K562 (cell line): ENCODE measurements around the gene ATP6V1G2. TPM values are rescaled to one million over a fixed set of nuclear protein-coding genes. Genes with fewer than 3 reads are reported as not detected.

Source experiments
- BMI1 ChIP-seq: fragments of 150-350 bp; IDR thresholded peaks from 2 replicates; pipeline ENCODE4 v1.6.1; 2014; ENCODE audit warnings: low read length
- HNRNPK ChIP-seq: fragments of 200-400 bp; formaldehyde crosslinking; IDR thresholded peaks from one replicate; pipeline ENCODE4 v1.6.1; 2018; ENCODE audit warnings: mild to moderate bottlenecking, low read depth, low read length; ENCODE audit not compliant: poor library complexity, severe bottlenecking
- KLF6 ChIP-seq: fragments of 250-450 bp; sonication (Bioruptor Pico); IDR thresholded peaks from 2 replicates; pipeline ENCODE4 v1.4.0; 2020; ENCODE audit warnings: mild to moderate bottlenecking, moderate library complexity, borderline replicate concordance
- MED1 ChIP-seq: sonication (generic); formaldehyde crosslinking; IDR thresholded peaks from 2 replicates; pipeline ENCODE4 v1.8.1; 2023; ENCODE audit warnings: missing genetic modification reagents, borderline replicate concordance
- NFIC ChIP-seq: fragments of 450-650 bp; IDR thresholded peaks from 2 replicates; pipeline ENCODE4 v1.6.1; 2017; ENCODE audit warnings: mild to moderate bottlenecking, inconsistent platforms
- NR1H2 ChIP-seq: sonication (generic); formaldehyde crosslinking; IDR thresholded peaks from 2 replicates; pipeline ENCODE4 v1.4.0; 2020; ENCODE audit warnings: mild to moderate bottlenecking, missing genetic modification reagents
- NR2C1 ChIP-seq, 2 experiments: fragments of 450-650 bp; IDR thresholded peaks; 2 replicates each; pipeline ENCODE4 v1.6.1; 2017; ENCODE audit warnings: mild to moderate bottlenecking in 2 of 2, antibody characterized with exemption in 1 of 2, inconsistent platforms in 1 of 2, missing compliant biosample characterization in 1 of 2, missing genetic modification characterization in 1 of 2
- NR3C1 ChIP-seq: sonication (generic); formaldehyde crosslinking; IDR thresholded peaks from 2 replicates; pipeline ENCODE4 v1.8.1; 2022; ENCODE audit warnings: missing genetic modification reagents
- TBL1XR1 ChIP-seq, 2 experiments: IDR thresholded peaks; 2 replicates each; pipeline ENCODE4 v1.6.1; 2012; ENCODE audit warnings: improper control_type of control experiment in 2 of 2, low read length in 2 of 2, mild to moderate bottlenecking in 1 of 2
- U2AF1 ChIP-seq: fragments of 200-400 bp; formaldehyde crosslinking; optimal IDR thresholded peaks from 2 replicates; pipeline ENCODE3; 2017; ENCODE audit warnings: mild to moderate bottlenecking, low read depth, low read length, moderate library complexity
- ZC3H8 ChIP-seq: fragments of 450-650 bp; IDR thresholded peaks from 2 replicates; pipeline ENCODE4 v1.6.1; 2017
- ZFX ChIP-seq: sonication (generic); formaldehyde crosslinking; IDR thresholded peaks from 2 replicates; pipeline ENCODE4 v1.8.0; 2022; ENCODE audit warnings: mild to moderate bottlenecking, missing genetic modification reagents, moderate library complexity
- ZNF174 ChIP-seq: fragments of 250-450 bp; sonication (Bioruptor Pico); IDR thresholded peaks from 2 replicates; pipeline ENCODE4 v1.4.0; 2020; ENCODE audit warnings: mild to moderate bottlenecking
- ZNF197 ChIP-seq: fragments of 200-800 bp; sonication (Bioruptor generic); IDR thresholded peaks from 2 replicates; pipeline ENCODE4 v1.6.1; 2016; ENCODE audit warnings: low read depth, missing genetic modification characterization, missing compliant biosample characterization
- ZNF232 ChIP-seq: sonication (generic); formaldehyde crosslinking; IDR thresholded peaks from 2 replicates; pipeline ENCODE4 v1.8.0; 2022; ENCODE audit warnings: mild to moderate bottlenecking, missing genetic modification reagents
- ZNF551 ChIP-seq: fragments of 250-450 bp; sonication (Bioruptor Pico); IDR thresholded peaks from 2 replicates; pipeline ENCODE4 v1.5.0; 2021; ENCODE audit warnings: mild to moderate bottlenecking, moderate library complexity
- ZNF764 ChIP-seq: fragments of 250-450 bp; sonication (Bioruptor Pico); IDR thresholded peaks from 2 replicates; pipeline ENCODE4 v1.4.0; 2020; ENCODE audit warnings: low read depth, mild to moderate bottlenecking, moderate library complexity
- polyA plus RNA-seq, 8 experiments: library from polyadenylated mRNA; depleted of rRNA in 4 of 8; stranded (reverse) in 5 of 8; unstranded in 3 of 8; fragments of >200 nt; fragmentation: Nextera tagmentation in 2 of 8; fragmentation: Illumina TruSeq in 1 of 8; extraction: Ambion mirVana in 2 of 8; extraction: Trizol in 1 of 8; gene quantifications; 2 replicates each; pipeline versions ENCODE4 v1.2.1 to v1.2.3, GENCODE V29; 2011 to 2014; ENCODE audit warnings: inconsistent platforms in 1 of 8, missing spikeins in 1 of 8
- total RNA-seq, 7 experiments: library from RNA; depleted of rRNA in 6 of 7; stranded (reverse); fragments of >200 nt in 6 of 7; fragmentation: Illumina TruSeq in 2 of 7; extraction: Trizol in 2 of 7; gene quantifications; 2 replicates each; pipeline versions ENCODE4 v1.2.1 to v1.2.3, GENCODE V29; 2011 to 2021; ENCODE audit warnings: low replicate concordance in 1 of 7
- TF ChIP-seq, protein P1 (sequence below): sonication (generic); formaldehyde crosslinking; IDR thresholded peaks from 2 replicates; pipeline ENCODE4 v1.8.1; 2023; ENCODE audit warnings: missing genetic modification reagents, mild to moderate bottlenecking, borderline replicate concordance
- TF ChIP-seq, protein P2 (sequence below): fragments of 450-650 bp; IDR thresholded peaks from 2 replicates; pipeline ENCODE4 v1.6.1; 2017; ENCODE audit warnings: antibody characterized with exemption
- TF ChIP-seq, protein P3 (sequence below): sonication (generic); formaldehyde crosslinking; IDR thresholded peaks from 2 replicates; pipeline ENCODE4 v1.8.1; 2022; ENCODE audit warnings: missing genetic modification reagents

Gene ATP6V1G2
- total and polyA plus RNA-seq, 9 of the 15 experiments (the other 6 are each of a cell fraction or from before 2014, with no cell fraction given): 0.14 to 1.5 (median 0.33) TPM

DNA sequence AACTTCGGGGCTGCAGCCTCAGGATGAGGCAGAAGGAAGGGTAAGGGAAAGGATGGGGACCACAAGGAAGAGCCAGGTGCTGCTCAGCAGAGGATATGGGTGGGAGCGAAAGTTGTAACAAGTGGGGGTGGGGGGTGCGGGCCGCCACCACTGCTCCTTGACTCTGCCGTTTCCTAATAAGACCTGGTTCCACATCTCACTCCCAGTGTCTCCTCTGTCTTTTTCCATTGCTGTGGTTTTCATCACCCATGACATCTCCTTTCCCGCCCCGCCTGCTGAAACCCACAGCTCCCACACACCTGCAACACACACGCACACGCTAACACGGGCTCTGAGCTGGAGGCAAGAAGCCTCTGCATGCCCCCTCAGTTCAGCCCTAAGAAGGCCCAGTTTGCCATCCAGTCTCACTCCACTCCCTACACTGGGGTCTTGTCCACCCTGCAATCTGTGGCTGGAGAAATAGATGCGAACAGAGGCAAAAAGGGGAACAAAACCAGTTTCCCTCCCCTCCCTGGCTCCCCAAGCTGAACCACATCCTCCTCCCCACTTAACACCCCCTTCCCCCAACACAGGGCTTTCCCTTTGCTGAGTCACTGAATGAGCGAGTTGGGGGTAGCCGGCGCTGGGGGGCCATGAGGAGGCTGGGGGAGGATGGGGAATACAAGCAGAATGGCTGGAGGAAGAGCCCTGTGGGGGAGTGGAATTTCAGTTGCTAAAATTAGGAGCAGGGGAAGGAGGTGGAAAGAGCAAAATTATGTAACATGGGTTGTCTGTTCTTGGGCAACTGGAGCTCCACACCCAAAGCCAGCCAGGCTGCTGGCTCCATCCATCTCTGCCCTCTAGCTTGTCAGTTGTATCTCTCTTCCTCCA is 12.5 kb upstream of the ATP6V1G2 start (continued):
- no peak for TF ChIP-seq HNRNPK
- no peak for TF ChIP-seq ZNF174 (CRISPR knock-in tag)
- TF ChIP-seq BMI1: no peak
- TF ChIP-seq U2AF1: no peak
- peak in 1 of 2 experiments; percentile 52; a peak in 1 of 4 replicates for TF ChIP-seq TBL1XR1 (IDR thresholded peaks at IDR 0.05; ENCODE audit: low read length in 2 of 2)
- 0 out of 2 replicates have a peak, but pooled peaks have one; percentile 21 for TF ChIP-seq NFIC
- no peak for TF ChIP-seq NR3C1 (CRISPR knock-in tag)
- TF ChIP-seq NR1H2: no peak
- TF ChIP-seq ZNF551 (CRISPR knock-in tag): no peak
- TF ChIP-seq MED1 (CRISPR knock-in tag): no peak
- TF ChIP-seq ZC3H8: no peak
- no peak for TF ChIP-seq KLF6 (CRISPR knock-in tag)
- no peak for TF ChIP-seq ZNF764 (CRISPR knock-in tag)
- TF ChIP-seq, protein P1, sequence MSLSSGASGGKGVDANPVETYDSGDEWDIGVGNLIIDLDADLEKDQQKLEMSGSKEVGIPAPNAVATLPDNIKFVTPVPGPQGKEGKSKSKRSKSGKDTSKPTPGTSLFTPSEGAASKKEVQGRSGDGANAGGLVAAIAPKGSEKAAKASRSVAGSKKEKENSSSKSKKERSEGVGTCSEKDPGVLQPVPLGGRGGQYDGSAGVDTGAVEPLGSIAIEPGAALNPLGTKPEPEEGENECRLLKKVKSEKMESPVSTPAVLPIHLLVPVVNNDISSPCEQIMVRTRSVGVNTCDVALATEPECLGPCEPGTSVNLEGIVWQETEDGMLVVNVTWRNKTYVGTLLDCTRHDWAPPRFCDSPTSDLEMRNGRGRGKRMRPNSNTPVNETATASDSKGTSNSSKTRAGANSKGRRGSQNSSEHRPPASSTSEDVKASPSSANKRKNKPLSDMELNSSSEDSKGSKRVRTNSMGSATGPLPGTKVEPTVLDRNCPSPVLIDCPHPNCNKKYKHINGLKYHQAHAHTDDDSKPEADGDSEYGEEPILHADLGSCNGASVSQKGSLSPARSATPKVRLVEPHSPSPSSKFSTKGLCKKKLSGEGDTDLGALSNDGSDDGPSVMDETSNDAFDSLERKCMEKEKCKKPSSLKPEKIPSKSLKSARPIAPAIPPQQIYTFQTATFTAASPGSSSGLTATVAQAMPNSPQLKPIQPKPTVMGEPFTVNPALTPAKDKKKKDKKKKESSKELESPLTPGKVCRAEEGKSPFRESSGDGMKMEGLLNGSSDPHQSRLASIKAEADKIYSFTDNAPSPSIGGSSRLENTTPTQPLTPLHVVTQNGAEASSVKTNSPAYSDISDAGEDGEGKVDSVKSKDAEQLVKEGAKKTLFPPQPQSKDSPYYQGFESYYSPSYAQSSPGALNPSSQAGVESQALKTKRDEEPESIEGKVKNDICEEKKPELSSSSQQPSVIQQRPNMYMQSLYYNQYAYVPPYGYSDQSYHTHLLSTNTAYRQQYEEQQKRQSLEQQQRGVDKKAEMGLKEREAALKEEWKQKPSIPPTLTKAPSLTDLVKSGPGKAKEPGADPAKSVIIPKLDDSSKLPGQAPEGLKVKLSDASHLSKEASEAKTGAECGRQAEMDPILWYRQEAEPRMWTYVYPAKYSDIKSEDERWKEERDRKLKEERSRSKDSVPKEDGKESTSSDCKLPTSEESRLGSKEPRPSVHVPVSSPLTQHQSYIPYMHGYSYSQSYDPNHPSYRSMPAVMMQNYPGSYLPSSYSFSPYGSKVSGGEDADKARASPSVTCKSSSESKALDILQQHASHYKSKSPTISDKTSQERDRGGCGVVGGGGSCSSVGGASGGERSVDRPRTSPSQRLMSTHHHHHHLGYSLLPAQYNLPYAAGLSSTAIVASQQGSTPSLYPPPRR (CRISPR knock-in tag): no peak
- no peak for TF ChIP-seq NR2C1 (IDR thresholded peaks at IDR 0.05)
- no peak for TF ChIP-seq NR2C1 (tag; IDR thresholded peaks at IDR 0.05)
- TF ChIP-seq ZFX (CRISPR knock-in tag): no peak
- TF ChIP-seq, protein P2, sequence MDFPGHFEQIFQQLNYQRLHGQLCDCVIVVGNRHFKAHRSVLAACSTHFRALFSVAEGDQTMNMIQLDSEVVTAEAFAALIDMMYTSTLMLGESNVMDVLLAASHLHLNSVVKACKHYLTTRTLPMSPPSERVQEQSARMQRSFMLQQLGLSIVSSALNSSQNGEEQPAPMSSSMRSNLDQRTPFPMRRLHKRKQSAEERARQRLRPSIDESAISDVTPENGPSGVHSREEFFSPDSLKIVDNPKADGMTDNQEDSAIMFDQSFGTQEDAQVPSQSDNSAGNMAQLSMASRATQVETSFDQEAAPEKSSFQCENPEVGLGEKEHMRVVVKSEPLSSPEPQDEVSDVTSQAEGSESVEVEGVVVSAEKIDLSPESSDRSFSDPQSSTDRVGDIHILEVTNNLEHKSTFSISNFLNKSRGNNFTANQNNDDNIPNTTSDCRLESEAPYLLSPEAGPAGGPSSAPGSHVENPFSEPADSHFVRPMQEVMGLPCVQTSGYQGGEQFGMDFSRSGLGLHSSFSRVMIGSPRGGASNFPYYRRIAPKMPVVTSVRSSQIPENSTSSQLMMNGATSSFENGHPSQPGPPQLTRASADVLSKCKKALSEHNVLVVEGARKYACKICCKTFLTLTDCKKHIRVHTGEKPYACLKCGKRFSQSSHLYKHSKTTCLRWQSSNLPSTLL: no peak
- no peak for TF ChIP-seq ZNF197 (CRISPR knock-in tag)
- TF ChIP-seq ZNF232 (CRISPR knock-in tag): no peak
- TF ChIP-seq, protein P3, sequence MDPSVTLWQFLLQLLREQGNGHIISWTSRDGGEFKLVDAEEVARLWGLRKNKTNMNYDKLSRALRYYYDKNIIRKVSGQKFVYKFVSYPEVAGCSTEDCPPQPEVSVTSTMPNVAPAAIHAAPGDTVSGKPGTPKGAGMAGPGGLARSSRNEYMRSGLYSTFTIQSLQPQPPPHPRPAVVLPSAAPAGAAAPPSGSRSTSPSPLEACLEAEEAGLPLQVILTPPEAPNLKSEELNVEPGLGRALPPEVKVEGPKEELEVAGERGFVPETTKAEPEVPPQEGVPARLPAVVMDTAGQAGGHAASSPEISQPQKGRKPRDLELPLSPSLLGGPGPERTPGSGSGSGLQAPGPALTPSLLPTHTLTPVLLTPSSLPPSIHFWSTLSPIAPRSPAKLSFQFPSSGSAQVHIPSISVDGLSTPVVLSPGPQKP (CRISPR knock-in tag): no peak
